ENCODE results near the gene FRMPD4.

Gene FRMPD4

GRCh38 chrX:12379671-12380070 lies 241.4 kb downstream of the FRMPD4 start:
- no peaks in the 10 kb centered on the region for H3K36me3 ChIP-seq (replicated peaks; ENCODE audit: insufficient read depth, low read length)

GRCh38 chrX:12383196-12383595 lies 244.9 kb downstream of the FRMPD4 start:
- Histone ChIP-seq H3F3A (ENCODE audit: insufficient read depth, low read length) (no peaks in the 10 kb centered on the region), H3K9ac (ENCODE audit: low read length) (no peak overlapping the region), H3K9me3 (replicated peaks; ENCODE audit: insufficient read depth, low read length) (no peaks in the 10 kb centered on the region), H3K79me2 (ENCODE audit: low read length) (no peaks in the 10 kb centered on the region), H3K9me2 (replicated peaks; ENCODE audit: insufficient read depth, low read length) (no peaks in the 10 kb centered on the region), H3K4me1 (ENCODE audit: low read length) (no peaks in the 10 kb centered on the region), H3K4me3 (ENCODE audit: low read length) (no peak overlapping the region), H3K4me2 (ENCODE audit: low read depth, low read length) (no peak overlapping the region), H3K36me3 (replicated peaks; ENCODE audit: insufficient read depth, low read length) (no peaks in the 10 kb centered on the region), H3K27me3 (replicated peaks; ENCODE audit: insufficient read depth, low read length) (no peaks in the 10 kb centered on the region), H4K20me1 (ENCODE audit: insufficient read depth, low read length) (no peaks in the 10 kb centered on the region), H3K27ac (ENCODE audit: low read length) (no peak overlapping the region), H2AFZ (ENCODE audit: low read length) (no peak overlapping the region)
- DNase-seq: no peak
- TF ChIP-seq EZH2phosphoT487 (IDR thresholded peaks at IDR 0.05; ENCODE audit: low read length): no peak
- TF ChIP-seq EZH2 (optimal IDR thresholded peaks at IDR 0.05; ENCODE audit: low read depth, low read length): no peak
- no peak for TF ChIP-seq CTCF (IDR thresholded peaks at IDR 0.05; ENCODE audit: low read length)

More at GRCh38 chrX:12379671-12380070, 241.4 kb downstream of the FRMPD4 start:
- no peak overlapping the region for H3K4me3 ChIP-seq (ENCODE audit: low read length)
- H4K20me1 ChIP-seq (ENCODE audit: insufficient read depth, low read length): no peaks in the 10 kb centered on the region
- H2AFZ ChIP-seq (ENCODE audit: low read length): no peak overlapping the region
- TF ChIP-seq EZH2phosphoT487 (IDR thresholded peaks at IDR 0.05; ENCODE audit: low read length): no peak
- TF ChIP-seq EZH2 (optimal IDR thresholded peaks at IDR 0.05; ENCODE audit: low read depth, low read length): no peak
- TF ChIP-seq CTCF (IDR thresholded peaks at IDR 0.05; ENCODE audit: low read length): no peak
- no peaks in the 10 kb centered on the region for H3F3A ChIP-seq (ENCODE audit: insufficient read depth, low read length)
- H3K79me2 ChIP-seq (ENCODE audit: low read length): no peaks in the 10 kb centered on the region
- no peaks in the 10 kb centered on the region for H3K27me3 ChIP-seq (replicated peaks; ENCODE audit: insufficient read depth, low read length)
- H3K4me1 ChIP-seq (ENCODE audit: low read length): no peaks in the 10 kb centered on the region
- no peak overlapping the region for H3K4me2 ChIP-seq (ENCODE audit: low read depth, low read length)
- H3K27ac ChIP-seq (ENCODE audit: low read length): no peak overlapping the region
- H3K9ac ChIP-seq (ENCODE audit: low read length): no peak overlapping the region
- no peak for DNase-seq
- no peaks in the 10 kb centered on the region for H3K9me3 ChIP-seq (replicated peaks; ENCODE audit: insufficient read depth, low read length)
- no peaks in the 10 kb centered on the region for H3K9me2 ChIP-seq (replicated peaks; ENCODE audit: insufficient read depth, low read length)

- no peak for DNase-seq
- H4K20me1 ChIP-seq (ENCODE audit: insufficient read depth, low read length): no peaks in the 10 kb centered on the region
- H3K9ac ChIP-seq (ENCODE audit: low read length): no peak overlapping the region
- H3K9me3 ChIP-seq (replicated peaks; ENCODE audit: insufficient read depth, low read length): no peaks in the 10 kb centered on the region
- no peak overlapping the region for H3K4me3 ChIP-seq (ENCODE audit: low read length)
- H3K79me2 ChIP-seq (ENCODE audit: low read length): no peaks in the 10 kb centered on the region
- TF ChIP-seq EZH2 (optimal IDR thresholded peaks at IDR 0.05; ENCODE audit: low read depth, low read length) (no peak), EZH2phosphoT487 (IDR thresholded peaks at IDR 0.05; ENCODE audit: low read length) (no peak)
- no peaks in the 10 kb centered on the region for H3K4me1 ChIP-seq (ENCODE audit: low read length)
- no peaks in the 10 kb centered on the region for H3K36me3 ChIP-seq (replicated peaks; ENCODE audit: insufficient read depth, low read length)
- H3K9me2 ChIP-seq (replicated peaks; ENCODE audit: insufficient read depth, low read length): no peaks in the 10 kb centered on the region
- H3F3A ChIP-seq (ENCODE audit: insufficient read depth, low read length): no peaks in the 10 kb centered on the region
- no peak overlapping the region for H2AFZ ChIP-seq (ENCODE audit: low read length)
- H3K4me2 ChIP-seq (ENCODE audit: low read depth, low read length): no peak overlapping the region
- H3K27me3 ChIP-seq (replicated peaks; ENCODE audit: insufficient read depth, low read length): no peaks in the 10 kb centered on the region
- H3K27ac ChIP-seq (ENCODE audit: low read length): no peak overlapping the region
Measured at GRCh38 chrX:12390301-12390700, 252.0 kb downstream of the FRMPD4 start.

- H3K4me1 ChIP-seq (ENCODE audit: low read length): no peaks in the 10 kb centered on the region
- no peak overlapping the region for H3K4me2 ChIP-seq (ENCODE audit: low read depth, low read length)
- H3K9me2 ChIP-seq (replicated peaks; ENCODE audit: insufficient read depth, low read length): no peaks in the 10 kb centered on the region
- no peak overlapping the region for H3K4me3 ChIP-seq (ENCODE audit: low read length)
- H3K27ac ChIP-seq (ENCODE audit: low read length): no peak overlapping the region
- no peaks in the 10 kb centered on the region for H3K79me2 ChIP-seq (ENCODE audit: low read length)
- no peak overlapping the region for H3K9ac ChIP-seq (ENCODE audit: low read length)
- H4K20me1 ChIP-seq (ENCODE audit: insufficient read depth, low read length): no peaks in the 10 kb centered on the region
- TF ChIP-seq EZH2phosphoT487 (IDR thresholded peaks at IDR 0.05; ENCODE audit: low read length): no peak
- TF ChIP-seq CTCF (IDR thresholded peaks at IDR 0.05; ENCODE audit: low read length): no peak
- no peak for TF ChIP-seq EZH2 (optimal IDR thresholded peaks at IDR 0.05; ENCODE audit: low read depth, low read length)
- H3F3A ChIP-seq (ENCODE audit: insufficient read depth, low read length): no peaks in the 10 kb centered on the region
- H3K36me3 ChIP-seq (replicated peaks; ENCODE audit: insufficient read depth, low read length): no peaks in the 10 kb centered on the region
- no peak for DNase-seq
- no peaks in the 10 kb centered on the region for H3K27me3 ChIP-seq (replicated peaks; ENCODE audit: insufficient read depth, low read length)
- H3K9me3 ChIP-seq (replicated peaks; ENCODE audit: insufficient read depth, low read length): no peaks in the 10 kb centered on the region
- no peak overlapping the region for H2AFZ ChIP-seq (ENCODE audit: low read length)
Measured at GRCh38 chrX:12396584-12396983, 258.3 kb downstream of the FRMPD4 start.
